HCT116 (cell line): ENCODE measurements around the gene PCDHGA1. TPM values are rescaled to one million over a fixed set of nuclear protein-coding genes. Genes with fewer than 3 reads are reported as not detected.
"Not testable (repeated sequence)": the region's sequence is repeated elsewhere in the genome, so short reads cannot be mapped to it uniquely, and the experiment has no call there.

Source experiments
- ATAC-seq: fragments of 200-7000 bp; cut with Tn5 transposase; 2 replicates; pipeline ENCODE4 v1.9.1; 2020; ENCODE audit warnings: mild to moderate bottlenecking, moderate library complexity
- BruUV-seq: library from RNA; stranded (reverse); fragments of 400-500 nt; replicated peaks from 2 replicates; lab custom pipeline; 2021; lab: Mats Ljungman, UMichigan
- CTCF ChIA-PET: fragments of 300-600 bp; sonication (Branson Sonifier 250); formaldehyde crosslinking; loops from one replicate; lab custom pipeline; 2021; ENCODE audit warnings: antibody characterized with exemption; lab: Charles Lee
- POLR2A ChIA-PET: fragments of 300-600, 350-600 bp; sonication (Branson Sonifier 250); formaldehyde crosslinking; loops from one replicate; lab custom pipeline; 2021; ENCODE audit warnings: antibody characterized with exemption; lab: Charles Lee
- RAD21 ChIA-PET, 2 experiments: fragments of 300-600 bp; sonication (Branson Sonifier 250); formaldehyde crosslinking; loops; one replicate each; lab custom pipeline; 2023; ENCODE audit warnings: low total read pairs in 2 of 2; ENCODE audit not compliant: uncharacterized antibody in 2 of 2, unreplicated experiment in 2 of 2, low non-redundant PET in 1 of 2; lab: Charles Lee
- DNase-seq: peaks from one replicate; pipeline ENCODE4 v3.0.0-alpha.2; 2010; ENCODE audit warnings: low read depth, low spot score
- H2AFZ ChIP-seq: fragments of 200-600 bp; shearing (Covaris generic), sonication (generic); 2 replicates; pipeline ENCODE4 v1.6.1; 2017; ENCODE audit warnings: low read depth, mixed run types, mixed read lengths, antibody characterized with exemption, low read length; ENCODE audit not compliant: poor library complexity, severe bottlenecking
- H3K27ac ChIP-seq: 2 replicates; pipeline ENCODE4 v1.5.1; 2012; ENCODE audit warnings: low read depth, low read length
- H3K27me3 ChIP-seq: fragments of 200-600 bp; sonication (generic); 2 replicates; pipeline ENCODE4 v1.6.1; 2016; ENCODE audit warnings: mixed run types, low read length, mixed read lengths; ENCODE audit not compliant: insufficient read depth
- H3K36me3 ChIP-seq, 2 experiments: fragments of 200-500 bp in 1 of 2; fragments of 200-600 bp in 1 of 2; sonication (Bioruptor generic) in 1 of 2; sonication (generic) in 1 of 2; 2 replicates each; pipeline versions ENCODE4 v1.5.1 to v1.6.1; 2014 to 2016; ENCODE audit warnings: low read length in 2 of 2, inconsistent platforms in 1 of 2, mixed read lengths in 1 of 2, mixed run types in 1 of 2; ENCODE audit not compliant: insufficient read depth in 2 of 2, control insufficient read depth in 1 of 2
- H3K4me1 ChIP-seq, 2 experiments: fragments of 200-600 bp in 1 of 2; sonication (generic) in 1 of 2; 2 replicates each; pipeline versions ENCODE4 v1.5.1 to v1.6.1; 2012 to 2017; ENCODE audit warnings: low read length in 2 of 2, inconsistent platforms in 1 of 2, mild to moderate bottlenecking in 1 of 2, mixed read lengths in 1 of 2, mixed run types in 1 of 2, moderate library complexity in 1 of 2; ENCODE audit not compliant: insufficient read depth in 2 of 2, control insufficient read depth in 1 of 2
- H3K4me2 ChIP-seq: fragments of 200-600 bp; sonication (generic); 2 replicates; pipeline ENCODE4 v1.6.1; 2017; ENCODE audit warnings: mixed run types, low read length, mixed read lengths
- H3K4me3 ChIP-seq, 2 experiments: fragments of 200-600 bp in 1 of 2; sonication (generic) in 1 of 2; replicated peaks in 1 of 2; 2 replicates each; pipeline ENCODE4 v1.5.1; 2011 to 2016; ENCODE audit warnings: low read length in 2 of 2, control low read depth in 1 of 2, low read depth in 1 of 2, mild to moderate bottlenecking in 1 of 2, mixed read lengths in 1 of 2, mixed run types in 1 of 2
- H3K79me2 ChIP-seq: fragments of 200-600 bp; sonication (generic); 2 replicates; pipeline ENCODE4 v1.6.1; 2017; ENCODE audit warnings: mild to moderate bottlenecking, mixed run types, low read length, moderate library complexity, mixed read lengths; ENCODE audit not compliant: insufficient read depth
- H3K9ac ChIP-seq: fragments of 200-600 bp; sonication (generic); 2 replicates; pipeline ENCODE4 v1.6.1; 2016; ENCODE audit warnings: low read length, mixed read lengths
- H3K9me2 ChIP-seq: fragments of 200-600 bp; sonication (generic), shearing (Covaris generic); 2 replicates; pipeline ENCODE4 v1.6.1; 2017; ENCODE audit warnings: mixed run types, mild to moderate bottlenecking, moderate library complexity; ENCODE audit not compliant: insufficient read depth
- H3K9me3 ChIP-seq, 2 experiments: fragments of 200-500 bp in 1 of 2; fragments of 200-600 bp in 1 of 2; sonication (Bioruptor generic) in 1 of 2; sonication (generic) in 1 of 2; 2 replicates each; pipeline ENCODE4 v1.6.1; 2014 to 2017; ENCODE audit warnings: low read length in 2 of 2, mixed read lengths in 2 of 2, inconsistent platforms in 1 of 2, low read depth in 1 of 2, mild to moderate bottlenecking in 1 of 2, mixed run types in 1 of 2, moderate library complexity in 1 of 2; ENCODE audit not compliant: control insufficient read depth in 1 of 2, insufficient read depth in 1 of 2
- H4K20me1 ChIP-seq: fragments of 200-600 bp; sonication (generic), shearing (Covaris generic); 2 replicates; pipeline ENCODE4 v1.6.1; 2017; ENCODE audit warnings: mixed run types, mild to moderate bottlenecking, moderate library complexity; ENCODE audit not compliant: insufficient read depth
- CBX3 ChIP-seq: IDR thresholded peaks from 2 replicates; pipeline ENCODE4 v1.6.1; 2012; ENCODE audit warnings: low read depth
- EGR1 ChIP-seq: IDR thresholded peaks from 2 replicates; pipeline ENCODE4 v1.6.1; 2012; ENCODE audit warnings: low read depth
- RAD21 ChIP-seq: IDR thresholded peaks from 2 replicates; pipeline ENCODE4 v1.6.1; 2012; ENCODE audit warnings: low read depth, mild to moderate bottlenecking
- REST ChIP-seq: IDR thresholded peaks from 2 replicates; pipeline ENCODE4 v1.6.1; 2012; ENCODE audit warnings: low read depth
- intact Hi-C: fragments of 100-400 bp; cut with micrococcal nuclease; formaldehyde crosslinking; loops from 2 replicates; pipeline ENCODE4 v1.10.0; 2022
- total RNA-seq: library from RNA; stranded (reverse); gene quantifications from one replicate; pipeline ENCODE4 v1.2.1, GENCODE V29; 2021; ENCODE audit not compliant: unreplicated experiment

The PCDHGA1 gene
- total RNA-seq, 1 experiment from 2014 or later, result 0.05 TPM

GRCh38 chr5:141384471-141385267, 54.4 kb downstream of the PCDHGA1 start (continued):
- TF ChIP-seq REST, result no peak
- TF ChIP-seq CBX3, result no peak
- no peak for TF ChIP-seq EGR1

- BruUV-seq, H3K27ac ChIP-seq, H3K4me1 ChIP-seq, H3K27me3 ChIP-seq, RAD21 ChIA-PET, DNase-seq, H3K79me2 ChIP-seq, H2AFZ ChIP-seq, CTCF ChIA-PET, H3K9me2 ChIP-seq, H3K4me3 ChIP-seq, intact Hi-C loops, H3K4me2 ChIP-seq, H4K20me1 ChIP-seq: not testable (repeated sequence)
- TF ChIP-seq RAD21, result 0 out of 2 replicates have a peak, but pooled peaks have one; percentile 6
- TF ChIP-seq, all 23 proteins: peak for 1; not testable (repeated sequence) for 22
- H3K9ac ChIP-seq, H3K9me3 ChIP-seq, POLR2A ChIA-PET, ATAC-seq, H3K36me3 ChIP-seq: not testable (repeated sequence)
Observed at GRCh38 chr5:141387557-141388311, 57.4 kb downstream of the PCDHGA1 start, which contains the start of gene PCDHGB4. Gene PCDHGB4 (plus strand): TSS chr5:141387698. CDS start chr5:141387885, 187 bp downstream.
